SK-N-MC (cell line): ENCODE results near the gene CBX6.

Source experiments
- DNase-seq: peaks from one replicate; pipeline ENCODE4 v3.0.0-alpha.2; 2011; ENCODE audit warnings: low read depth, low spot score
- H3K27ac ChIP-seq: fragments of 200-600 bp; sonication (generic); 2 replicates; pipeline ENCODE4 v1.5.1; 2016; ENCODE audit warnings: mixed run types
- H3K36me3 ChIP-seq: fragments of 200-600 bp; sonication (generic); 2 replicates; pipeline ENCODE4 v1.6.1; 2017; ENCODE audit warnings: antibody characterized with exemption, low read length, mixed read lengths; ENCODE audit not compliant: insufficient read depth
- H3K4me3 ChIP-seq: fragments of 200-600 bp; sonication (generic); 2 replicates; pipeline ENCODE4 v1.5.1; 2016
- H3K9ac ChIP-seq: fragments of 200-600 bp; sonication (generic); 2 replicates; pipeline ENCODE4 v1.8.0; 2017; ENCODE audit warnings: mixed run types, mixed read lengths; ENCODE audit not compliant: insufficient read length
- H3K9me3 ChIP-seq: fragments of 200-600 bp; sonication (generic); 2 replicates; pipeline ENCODE4 v1.6.1; 2017; ENCODE audit warnings: low read depth, mild to moderate bottlenecking, antibody characterized with exemption, low read length, moderate library complexity, mixed read lengths
- EZH2 ChIP-seq: fragments of 200-600 bp; sonication (generic); IDR thresholded peaks from one replicate; pipeline ENCODE4 v1.6.1; 2017; ENCODE audit warnings: antibody characterized with exemption
- FOXP2 ChIP-seq: optimal IDR thresholded peaks from 2 replicates; pipeline ENCODE3; 2011; ENCODE audit warnings: mild to moderate bottlenecking, moderate library complexity; ENCODE audit not compliant: insufficient read depth; ENCODE audit errors: extremely low read length, control extremely low read depth
- POLR2AphosphoS5 ChIP-seq: IDR thresholded peaks from 2 replicates; pipeline ENCODE4 v1.6.1; 2012; ENCODE audit warnings: mild to moderate bottlenecking, low read depth, low read length, borderline replicate concordance

The CBX6 gene

DNA sequence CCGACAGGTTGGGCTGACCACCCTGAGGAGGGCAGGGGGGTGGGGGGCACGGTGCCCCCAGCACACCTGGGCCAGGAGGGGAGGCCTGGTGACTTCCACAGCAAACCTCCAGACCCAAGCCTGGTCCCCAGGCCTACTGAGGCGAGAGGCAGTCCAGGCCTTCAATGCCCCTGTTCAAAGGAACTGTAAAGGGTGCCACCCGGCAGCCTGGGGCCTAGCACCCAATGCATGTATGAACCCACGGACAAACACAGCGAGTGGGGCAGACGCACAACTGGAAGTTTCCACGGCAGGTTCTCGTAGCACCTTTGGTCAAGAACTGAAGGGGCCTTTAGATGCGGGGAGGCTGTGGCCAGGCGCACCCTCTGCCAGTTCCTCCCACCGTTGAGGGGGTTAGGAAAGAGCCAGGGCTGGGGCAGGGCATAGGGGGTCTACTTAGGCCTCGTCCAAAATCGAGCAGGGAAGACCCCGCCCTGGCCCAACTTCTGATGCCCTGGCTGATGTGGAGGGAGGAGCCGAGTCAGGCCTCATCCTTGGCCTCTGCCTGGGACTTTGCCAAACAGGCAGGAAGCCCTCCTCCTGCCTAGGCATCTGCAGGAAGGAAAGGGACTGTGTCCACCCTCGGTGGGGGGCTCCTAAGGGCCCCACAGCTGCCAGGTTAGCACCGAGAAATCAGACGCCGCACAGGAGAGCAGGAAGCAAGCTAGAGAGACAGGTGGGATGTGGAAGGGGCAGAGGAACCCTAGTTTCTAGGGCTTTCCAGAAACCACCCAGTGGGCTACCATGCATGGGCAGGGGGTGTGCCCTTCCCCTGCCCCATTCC, 6.6 kb downstream of the CBX6 start:
- TF ChIP-seq FOXP2 = no peak
- no peak for TF ChIP-seq POLR2AphosphoS5
- no peak for TF ChIP-seq EZH2
- Histone ChIP-seq H3K27ac (peak overlapping the region; percentile 76), H3K9me3 (no peaks in the 10 kb centered on the region), H3K9ac (no peak overlapping the region), H3K36me3 (peaks cover 54% of the 10 kb centered on the region), H3K4me3 (no peak overlapping the region)
- no peak for DNase-seq

- TF ChIP-seq POLR2AphosphoS5 (peak; percentile 34; the same call in 1 of the 2 replicates), EZH2 (no peak), FOXP2 (no peak)
- no peak for DNase-seq
- H3K27ac ChIP-seq = peak overlapping the region; percentile 76
- H3K36me3 ChIP-seq = peaks cover 48% of the 10 kb centered on the region
- no peak overlapping the region for H3K4me3 ChIP-seq
- H3K9ac ChIP-seq = no peak overlapping the region
- no peaks in the 10 kb centered on the region for H3K9me3 ChIP-seq
These were observed 7.4 kb downstream of the CBX6 start for GRCh38 chr22:38864361-38865191.

DNA sequence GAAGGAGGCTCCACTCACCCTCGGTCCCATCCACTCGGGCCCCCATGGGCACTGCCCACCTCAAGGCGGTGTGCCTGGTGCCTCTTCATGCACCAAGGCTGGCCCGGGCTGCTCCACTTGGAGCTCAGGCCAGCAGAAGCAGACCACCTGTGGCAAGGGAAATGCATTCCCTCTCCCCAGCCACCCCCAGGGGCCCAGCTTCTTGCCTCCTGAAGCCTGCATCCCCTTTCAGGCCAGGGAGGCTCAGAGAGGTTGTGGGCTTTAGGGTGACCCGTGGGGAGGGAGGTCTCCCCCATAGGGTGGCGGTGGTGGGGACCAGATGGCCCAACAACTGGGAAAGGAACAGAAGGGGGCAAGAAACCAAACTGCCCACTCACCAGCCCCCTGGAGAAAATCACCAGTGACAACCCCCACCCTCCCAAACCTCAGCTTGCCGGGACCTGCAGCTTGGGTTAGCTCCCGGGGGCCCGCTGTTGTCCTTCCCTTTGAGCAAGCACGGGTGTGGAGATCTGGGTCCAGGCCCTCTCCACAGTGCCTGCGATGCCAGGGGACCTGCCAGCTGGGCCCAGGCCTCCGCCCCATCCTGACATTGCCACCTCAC, 8.4 kb downstream of the CBX6 start:
- peaks cover 39% of the 10 kb centered on the region for H3K36me3 ChIP-seq
- no peak for DNase-seq
- no peak overlapping the region for H3K4me3 ChIP-seq
- peak overlapping the region; percentile 76 for H3K27ac ChIP-seq
- TF ChIP-seq FOXP2 (no peak), POLR2AphosphoS5 (peak; percentile 37; the same call in 1 of the 2 replicates), EZH2 (no peak)
- H3K9ac ChIP-seq = no peak overlapping the region
- H3K9me3 ChIP-seq = no peaks in the 10 kb centered on the region

DNA sequence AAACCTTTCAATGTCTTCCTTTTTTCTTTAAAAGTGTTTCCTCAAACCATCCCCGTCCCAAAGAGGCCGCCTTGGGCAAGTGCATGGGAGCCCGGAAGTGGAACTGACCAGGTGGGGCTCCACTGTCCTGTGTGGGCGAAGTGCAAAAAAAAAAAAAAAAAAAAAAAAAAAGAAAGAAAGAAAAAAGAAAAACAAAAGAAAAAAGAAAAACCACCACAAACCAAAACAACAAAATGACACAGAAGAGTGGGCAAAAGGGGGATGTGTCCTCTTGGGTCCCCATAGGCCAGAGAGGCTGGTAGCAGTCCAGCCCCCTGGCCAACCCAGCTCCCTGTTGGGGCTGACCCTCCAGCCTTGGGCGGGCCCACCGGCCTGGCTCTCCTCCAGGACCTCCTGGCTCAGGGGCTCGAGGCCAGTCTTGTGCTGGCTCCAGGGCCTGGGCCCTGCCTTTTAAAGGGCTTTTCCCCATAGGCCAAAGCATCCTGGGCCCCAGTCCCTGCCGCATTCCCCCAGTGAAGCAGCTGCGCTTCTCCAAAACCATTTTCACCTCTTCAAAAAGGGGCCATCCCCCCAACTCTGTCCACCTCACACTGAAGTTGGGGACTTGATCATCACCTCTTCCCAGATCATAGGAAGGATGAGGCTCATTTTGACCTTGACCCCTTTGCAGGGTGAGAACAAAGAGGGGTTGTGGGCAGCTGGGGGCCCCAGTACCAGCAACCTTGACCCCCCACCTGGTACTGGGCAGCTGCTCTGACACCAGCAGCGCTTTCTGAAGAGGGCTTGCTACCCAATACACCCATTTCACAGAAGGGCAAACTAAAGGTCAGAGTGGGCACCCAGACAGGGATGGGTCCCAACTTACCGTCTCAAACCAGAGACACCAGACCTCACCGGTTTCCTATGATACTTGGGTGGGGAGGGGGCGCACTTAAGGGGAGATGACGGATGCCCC, 9.4 kb downstream of the CBX6 start:
- Histone ChIP-seq H3K27ac (peak overlapping the region; percentile 76), H3K4me3 (no peak overlapping the region), H3K9me3 (no peaks in the 10 kb centered on the region), H3K36me3 (peaks cover 29% of the 10 kb centered on the region), H3K9ac (no peak overlapping the region)
- TF ChIP-seq POLR2AphosphoS5 = peak; percentile 52
- no peak for TF ChIP-seq FOXP2
- no peak for DNase-seq

DNA sequence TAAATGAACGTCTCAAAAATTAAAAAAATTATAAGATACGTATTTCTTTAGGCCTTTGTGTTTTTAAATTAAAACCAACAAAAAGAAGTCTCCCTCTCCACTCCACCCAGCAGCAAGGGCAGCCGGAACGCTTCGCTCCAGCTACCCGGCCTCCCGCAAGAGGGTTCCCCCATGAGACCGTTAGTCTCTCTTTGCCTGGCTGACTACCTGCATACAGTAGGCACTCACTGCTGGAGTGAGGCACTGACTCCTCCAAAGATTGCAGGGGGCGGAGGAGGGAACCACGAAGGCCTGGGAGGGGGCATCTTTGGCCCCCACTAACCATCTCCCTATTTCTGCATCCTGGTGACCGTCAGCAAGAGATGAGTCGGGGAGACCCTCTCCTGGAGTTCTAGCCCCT, 10.1 kb downstream of the CBX6 start:
- peak overlapping the region; percentile 76; the same call in 1 of the 2 replicates for H3K27ac ChIP-seq
- H3K9me3 ChIP-seq = no peaks in the 10 kb centered on the region
- no peak overlapping the region for H3K9ac ChIP-seq
- peaks cover 23% of the 10 kb centered on the region for H3K36me3 ChIP-seq
- TF ChIP-seq EZH2 = no peak
- peak; percentile 19; the same call in 1 of the 2 replicates for TF ChIP-seq POLR2AphosphoS5
- no peak for DNase-seq
- no peak overlapping the region for H3K4me3 ChIP-seq

DNA sequence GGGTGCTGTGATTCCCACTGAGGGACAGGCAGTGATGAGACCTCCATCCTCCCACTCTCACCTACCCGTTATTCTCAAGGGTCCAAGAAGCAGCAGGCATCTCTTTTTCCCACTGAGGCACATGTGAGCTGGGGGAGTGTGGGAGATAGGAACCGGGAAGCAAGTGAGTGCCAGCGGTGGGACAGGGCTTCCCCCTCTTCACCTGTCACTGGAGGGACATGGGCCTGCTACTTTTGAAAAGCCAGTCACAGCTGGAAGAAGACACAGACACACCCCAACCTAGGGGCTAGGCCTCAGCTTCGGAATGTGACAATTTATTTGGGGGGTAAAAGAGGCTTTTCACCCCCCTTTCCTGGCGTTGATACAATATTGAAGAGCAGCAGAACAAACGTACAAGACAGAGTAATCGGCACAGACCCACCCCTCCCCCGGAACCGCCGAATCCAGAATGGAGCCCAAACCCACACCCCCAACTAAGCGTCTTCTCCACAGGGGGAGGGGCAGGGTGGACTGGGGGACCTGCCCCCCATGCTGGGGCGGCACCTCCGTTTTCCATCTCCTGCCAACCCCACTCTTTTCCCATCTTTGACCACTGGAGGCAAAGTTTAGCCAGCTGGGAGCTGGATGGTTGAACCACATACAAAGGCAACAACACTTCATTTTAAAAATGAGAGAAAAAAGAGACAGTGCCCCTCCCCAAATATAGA, 10.7 kb downstream of the CBX6 start:
- H3K36me3 ChIP-seq = peaks cover 17% of the 10 kb centered on the region
- no peak overlapping the region for H3K4me3 ChIP-seq
- DNase-seq = no peak
- TF ChIP-seq POLR2AphosphoS5 (peak; percentile 56; the same call in 1 of the 2 replicates), FOXP2 (no peak)
- H3K9me3 ChIP-seq = no peaks in the 10 kb centered on the region
- H3K9ac ChIP-seq = no peak overlapping the region
- H3K27ac ChIP-seq = peak overlapping the region; percentile 42; the same call in 1 of the 2 replicates

GRCh38 chr22:38860283-38861169, 11.5 kb downstream of the CBX6 start:
- Histone ChIP-seq H3K9ac (no peak overlapping the region), H3K4me3 (no peak overlapping the region), H3K27ac (no peak overlapping the region), H3K9me3 (no peaks in the 10 kb centered on the region), H3K36me3 (peaks cover 9% of the 10 kb centered on the region)
- TF ChIP-seq EZH2 = no peak
- no peak for TF ChIP-seq POLR2AphosphoS5
- TF ChIP-seq FOXP2 = no peak
- DNase-seq = no peak
